ENCODE data around the gene DDAH2.

The DDAH2 gene

GRCh38 chr6:31760790-31761189, 31.7 kb upstream of the DDAH2 start:
- H3K36me3 ChIP-seq (ENCODE audit: control insufficient read depth in 2 of 2, insufficient read depth in 1 of 2, low read length in 2 of 2), result peaks cover 14 to 70% of the 10 kb centered on the region in 2 experiments; a peak in 2 of 3 replicates
- no peaks in the 10 kb centered on the region for H3K9me3 ChIP-seq (ENCODE audit: control insufficient read depth, insufficient read depth, low read depth, low read length)
- no peak overlapping the region for H3K4me3 ChIP-seq (ENCODE audit: low read depth, low read length)
- H3K4me1 ChIP-seq (ENCODE audit: control insufficient read depth, insufficient read depth, low read length), result no peaks in the 10 kb centered on the region
- POLR2A ChIA-PET, result interaction anchor here (0.6 to 1.7 kb wide), 3 partner anchors 8 to 20 kb away, joined by 3 to 5 read pairs (median 4); partner anchors contain the start of gene VWA7
- TF ChIP-seq, protein P1, sequence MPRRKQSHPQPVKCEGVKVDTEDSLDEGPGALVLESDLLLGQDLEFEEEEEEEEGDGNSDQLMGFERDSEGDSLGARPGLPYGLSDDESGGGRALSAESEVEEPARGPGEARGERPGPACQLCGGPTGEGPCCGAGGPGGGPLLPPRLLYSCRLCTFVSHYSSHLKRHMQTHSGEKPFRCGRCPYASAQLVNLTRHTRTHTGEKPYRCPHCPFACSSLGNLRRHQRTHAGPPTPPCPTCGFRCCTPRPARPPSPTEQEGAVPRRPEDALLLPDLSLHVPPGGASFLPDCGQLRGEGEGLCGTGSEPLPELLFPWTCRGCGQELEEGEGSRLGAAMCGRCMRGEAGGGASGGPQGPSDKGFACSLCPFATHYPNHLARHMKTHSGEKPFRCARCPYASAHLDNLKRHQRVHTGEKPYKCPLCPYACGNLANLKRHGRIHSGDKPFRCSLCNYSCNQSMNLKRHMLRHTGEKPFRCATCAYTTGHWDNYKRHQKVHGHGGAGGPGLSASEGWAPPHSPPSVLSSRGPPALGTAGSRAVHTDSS (tag by site-specific recombination; IDR thresholded peaks at IDR 0.05), result no peak
- TF ChIP-seq ZNF449 (tag by site-specific recombination; IDR thresholded peaks at IDR 0.05) (no peak), WT1 (tag by site-specific recombination; IDR thresholded peaks at IDR 0.05) (no peak), OVOL3 (tag by site-specific recombination; IDR thresholded peaks at IDR 0.05) (no peak)
- no peak overlapping the region for H3K27ac ChIP-seq (ENCODE audit: extremely low read depth, low read depth, low read length)
- CTCF ChIA-PET, result interaction anchor here (3.9 kb wide), 1 partner anchor 9 kb away, joined by 33 read pairs; no protein-coding TSS in a partner anchor

- Histone ChIP-seq H3K27ac (ENCODE audit: extremely low read depth, low read depth, low read length) (no peak overlapping the region), H3K36me3 (ENCODE audit: control insufficient read depth in 2 of 2, insufficient read depth in 1 of 2, low read length in 2 of 2) (peaks cover 14 to 55% of the 10 kb centered on the region in 2 experiments; a peak in 2 of 3 replicates), H3K9me3 (ENCODE audit: control insufficient read depth, insufficient read depth, low read depth, low read length) (no peaks in the 10 kb centered on the region), H3K4me3 (ENCODE audit: low read depth, low read length) (no peak overlapping the region), H3K4me1 (ENCODE audit: control insufficient read depth, insufficient read depth, low read length) (no peaks in the 10 kb centered on the region)
- POLR2A ChIA-PET, result interaction anchor here (1.5 to 1.7 kb wide), 2 partner anchors 46 to 69 kb away, joined by 4 to 6 read pairs; partner anchors contain the start of gene HSPA1B
- CTCF ChIA-PET, result interaction anchor here (2.2 to 3.9 kb wide), 2 partner anchors 11 to 12 kb away, joined by 10 to 33 read pairs; no protein-coding TSS in a partner anchor
- no peak for TF ChIP-seq ZBTB10 (tag by site-specific recombination; IDR thresholded peaks at IDR 0.05)
- TF ChIP-seq ZNF169 (tag by site-specific recombination; IDR thresholded peaks at IDR 0.05), result no peak
- TF ChIP-seq KLF9 (tag by site-specific recombination; IDR thresholded peaks at IDR 0.05; ENCODE audit: low read depth), result no peak
- TF ChIP-seq, protein P2, sequence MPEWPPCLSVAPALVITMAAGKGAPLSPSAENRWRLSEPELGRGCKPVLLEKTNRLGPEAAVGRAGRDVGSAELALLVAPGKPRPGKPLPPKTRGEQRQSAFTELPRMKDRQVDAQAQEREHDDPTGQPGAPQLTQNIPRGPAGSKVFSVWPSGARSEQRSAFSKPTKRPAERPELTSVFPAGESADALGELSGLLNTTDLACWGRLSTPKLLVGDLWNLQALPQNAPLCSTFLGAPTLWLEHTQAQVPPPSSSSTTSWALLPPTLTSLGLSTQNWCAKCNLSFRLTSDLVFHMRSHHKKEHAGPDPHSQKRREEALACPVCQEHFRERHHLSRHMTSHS (tag by site-specific recombination; IDR thresholded peaks at IDR 0.05), result no peak
- TF ChIP-seq ZBTB8A (tag by site-specific recombination; IDR thresholded peaks at IDR 0.05), result no peak
- TF ChIP-seq, protein P3, sequence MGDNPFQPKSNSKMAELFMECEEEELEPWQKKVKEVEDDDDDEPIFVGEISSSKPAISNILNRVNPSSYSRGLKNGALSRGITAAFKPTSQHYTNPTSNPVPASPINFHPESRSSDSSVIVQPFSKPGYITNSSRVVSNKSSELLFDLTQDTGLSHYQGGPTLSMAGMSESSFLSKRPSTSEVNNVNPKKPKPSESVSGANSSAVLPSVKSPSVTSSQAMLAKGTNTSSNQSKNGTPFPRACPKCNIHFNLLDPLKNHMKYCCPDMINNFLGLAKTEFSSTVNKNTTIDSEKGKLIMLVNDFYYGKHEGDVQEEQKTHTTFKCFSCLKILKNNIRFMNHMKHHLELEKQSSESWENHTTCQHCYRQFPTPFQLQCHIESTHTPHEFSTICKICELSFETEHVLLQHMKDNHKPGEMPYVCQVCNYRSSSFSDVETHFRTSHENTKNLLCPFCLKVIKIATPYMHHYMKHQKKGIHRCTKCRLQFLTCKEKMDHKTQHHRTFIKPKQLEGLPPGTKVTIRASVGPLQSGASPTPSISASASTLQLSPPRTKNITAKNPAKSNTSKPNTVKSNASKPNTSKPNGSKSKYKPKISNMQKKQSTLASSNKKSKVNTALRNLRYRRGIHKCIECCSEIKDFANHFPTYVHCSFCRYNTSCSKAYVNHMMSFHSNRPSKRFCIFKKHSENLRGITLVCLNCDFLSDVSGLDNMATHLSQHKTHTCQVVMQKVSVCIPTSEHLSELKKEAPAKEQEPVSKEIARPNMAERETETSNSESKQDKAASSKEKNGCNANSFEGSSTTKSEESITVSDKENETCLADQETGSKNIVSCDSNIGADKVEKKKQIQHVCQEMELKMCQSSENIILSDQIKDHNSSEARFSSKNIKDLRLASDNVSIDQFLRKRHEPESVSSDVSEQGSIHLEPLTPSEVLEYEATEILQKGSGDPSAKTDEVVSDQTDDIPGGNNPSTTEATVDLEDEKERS (tag by site-specific recombination; IDR thresholded peaks at IDR 0.05), result no peak
- no peak for TF ChIP-seq ZBTB49 (tag by site-specific recombination; IDR thresholded peaks at IDR 0.05; ENCODE audit: low read depth)
- TF ChIP-seq ZNF292 (tag by site-specific recombination; IDR thresholded peaks at IDR 0.05; ENCODE audit: borderline replicate concordance, low read depth), result no peak
- TF ChIP-seq ZFHX2 (tag by site-specific recombination; conservative IDR thresholded peaks at IDR 0.05), result no peak
- TF ChIP-seq ZNF529 (tag by site-specific recombination; IDR thresholded peaks at IDR 0.05; ENCODE audit: insufficient replicate concordance), result no peak
- no peak for TF ChIP-seq ZNF2 (tag by site-specific recombination; IDR thresholded peaks at IDR 0.05)
- TF ChIP-seq ZNF571 (tag by site-specific recombination; IDR thresholded peaks at IDR 0.05), result no peak
- TF ChIP-seq ZNF830 (tag by site-specific recombination; IDR thresholded peaks at IDR 0.05; ENCODE audit: low read depth), result no peak
- no peak for TF ChIP-seq ZNF768 (tag by site-specific recombination; IDR thresholded peaks at IDR 0.05)
- TF ChIP-seq, protein P4, sequence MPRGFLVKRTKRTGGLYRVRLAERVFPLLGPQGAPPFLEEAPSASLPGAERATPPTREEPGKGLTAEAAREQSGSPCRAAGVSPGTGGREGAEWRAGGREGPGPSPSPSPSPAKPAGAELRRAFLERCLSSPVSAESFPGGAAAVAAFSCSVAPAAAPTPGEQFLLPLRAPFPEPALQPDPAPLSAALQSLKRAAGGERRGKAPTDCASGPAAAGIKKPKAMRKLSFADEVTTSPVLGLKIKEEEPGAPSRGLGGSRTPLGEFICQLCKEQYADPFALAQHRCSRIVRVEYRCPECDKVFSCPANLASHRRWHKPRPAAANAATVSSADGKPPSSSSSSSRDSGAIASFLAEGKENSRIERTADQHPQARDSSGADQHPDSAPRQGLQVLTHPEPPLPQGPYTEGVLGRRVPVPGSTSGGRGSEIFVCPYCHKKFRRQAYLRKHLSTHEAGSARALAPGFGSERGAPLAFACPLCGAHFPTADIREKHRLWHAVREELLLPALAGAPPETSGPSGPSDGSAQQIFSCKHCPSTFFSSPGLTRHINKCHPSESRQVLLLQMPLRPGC (tag by site-specific recombination; IDR thresholded peaks at IDR 0.05), result no peak
- TF ChIP-seq TCF7L2 (IDR thresholded peaks at IDR 0.05; ENCODE audit: borderline replicate concordance, low read depth, low read length), result no peak
Observed at GRCh38 chr6:31758281-31758680, 29.2 kb upstream of the DDAH2 start.

Data from HEK293 (cell line).